Measurements from ENCODE around the gene ODC1. TPM values are rescaled to one million over a fixed set of nuclear protein-coding genes. Genes with fewer than 3 reads are reported as not detected.
"Not testable (repeated sequence)": the region's sequence is repeated elsewhere in the genome, so short reads cannot be mapped to it uniquely, and the experiment has no call there.

The ODC1 gene
- total RNA-seq, 3 donors from 2014 or later = 581 to 619 (median 602) TPM

DNA sequence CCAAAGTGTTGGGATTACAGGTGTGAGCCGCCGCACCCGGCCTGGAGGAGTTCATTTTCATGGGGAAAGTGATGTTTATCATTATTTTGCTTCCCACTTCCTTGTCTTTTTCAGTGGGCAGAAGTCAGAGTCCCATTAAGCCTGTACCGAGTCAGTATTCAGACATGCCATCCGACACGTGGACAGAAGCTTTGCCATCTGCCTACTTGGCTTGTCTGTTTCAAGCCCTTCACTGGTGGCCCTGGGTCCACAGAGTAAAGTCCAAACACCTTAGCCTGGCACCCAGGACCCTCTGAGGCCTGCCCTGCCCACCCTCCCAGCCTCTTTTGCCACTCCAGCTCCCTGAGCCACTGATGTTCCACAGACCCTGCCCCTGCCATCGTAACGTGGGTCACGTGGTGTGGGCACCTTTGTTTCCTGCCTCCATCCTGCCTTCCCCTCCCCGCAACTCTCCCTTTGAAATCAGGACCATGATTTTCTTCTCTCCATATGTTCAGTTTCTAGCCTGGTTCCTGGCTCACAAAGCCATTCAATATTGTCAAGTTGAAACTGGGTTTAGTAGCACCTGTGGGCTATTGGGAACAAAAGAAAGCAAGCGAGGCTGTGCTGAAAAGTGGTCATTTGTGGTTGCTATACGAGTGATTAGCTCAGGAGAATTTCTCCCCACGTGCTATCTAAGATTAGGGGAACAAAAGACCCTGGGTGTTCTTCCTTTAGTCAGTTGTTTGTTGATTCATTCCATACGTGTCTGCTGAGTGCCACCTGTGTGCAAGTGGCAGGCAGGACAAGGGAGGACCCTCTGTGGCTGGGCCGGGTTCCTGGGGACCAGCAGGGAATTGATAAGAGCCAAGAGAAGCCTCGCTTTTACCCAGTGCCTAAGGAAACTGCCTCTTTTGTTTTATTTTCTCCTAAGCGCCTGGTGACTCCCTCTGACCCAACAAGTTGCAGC lies 5.1 kb upstream of the ODC1 start:
- Mint-ChIP-seq H3K27me3 (ENCODE audit: low read depth) (no peaks in the 10 kb centered on the region), H3K4me1 (ENCODE audit: low read depth) (peaks cover 11% of the 10 kb centered on the region), H3K9me3 (no peaks in the 10 kb centered on the region), H3K36me3 (ENCODE audit: insufficient read depth) (no peaks in the 10 kb centered on the region), H3K4me3 (no peak overlapping the region)
- ATAC-seq = no peak
- no peak for DNase-seq

- no peak for DNase-seq
- Mint-ChIP-seq H3K27me3 (ENCODE audit: low read depth) (no peaks in the 10 kb centered on the region), H3K9me3 (no peaks in the 10 kb centered on the region), H3K4me3 (no peak overlapping the region), H3K4me1 (ENCODE audit: low read depth) (peaks cover 14% of the 10 kb centered on the region), H3K36me3 (ENCODE audit: insufficient read depth) (peaks cover 2% of the 10 kb centered on the region)
- no peak for ATAC-seq
Measured at GRCh38 chr2:10452312-10452711, 4.2 kb upstream of the ODC1 start.

- Mint-ChIP-seq H3K4me1 (ENCODE audit: low read depth) (peaks cover 15% of the 10 kb centered on the region), H3K9me3 (no peaks in the 10 kb centered on the region), H3K4me3 (no peak overlapping the region), H3K36me3 (ENCODE audit: insufficient read depth) (peaks cover 4% of the 10 kb centered on the region), H3K27me3 (ENCODE audit: low read depth) (no peaks in the 10 kb centered on the region)
- ATAC-seq (no peak), DNase-seq (no peak)
Measured at GRCh38 chr2:10451819-10452218, 3.7 kb upstream of the ODC1 start.

DNA sequence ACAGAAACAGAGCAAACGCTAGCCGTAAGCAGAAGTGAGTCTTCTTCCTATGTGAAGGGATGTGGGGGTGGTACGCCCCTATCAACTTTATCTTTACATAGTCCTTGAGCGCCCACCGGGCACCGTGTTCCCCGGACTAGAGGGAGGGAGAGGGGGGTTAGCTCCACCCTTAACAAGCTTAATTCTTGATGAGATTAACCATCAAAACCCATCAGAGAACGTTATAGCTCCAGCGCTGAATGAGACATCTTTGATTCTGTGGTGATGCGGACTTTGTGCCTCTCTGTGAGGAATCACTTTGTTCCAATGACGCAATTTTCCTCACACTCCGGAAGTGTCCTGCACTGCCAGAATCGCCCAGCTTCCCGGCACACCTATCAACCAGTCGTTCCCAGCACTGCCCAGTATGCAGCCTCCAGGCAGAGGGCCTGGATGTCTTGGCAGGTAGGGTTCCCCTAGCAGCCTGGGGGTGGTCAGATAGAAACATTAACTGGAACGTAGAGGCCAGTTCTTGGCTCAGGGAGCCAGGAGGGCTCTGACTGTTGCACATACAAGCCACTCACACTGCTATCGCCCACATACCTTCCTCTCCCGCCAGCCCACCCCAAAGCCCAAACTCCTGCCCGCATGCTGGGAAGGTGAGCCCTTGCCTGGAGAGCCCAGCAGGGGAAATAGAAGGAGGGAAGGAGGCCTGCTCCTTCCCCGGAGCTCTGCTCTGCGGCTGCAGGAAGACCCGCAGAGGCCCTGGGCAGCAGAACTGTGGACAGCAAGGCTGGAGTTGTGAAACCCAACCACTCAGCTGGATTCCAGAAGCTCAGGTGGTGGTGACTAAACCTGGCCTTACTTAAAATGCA lies 1.9 kb upstream of the ODC1 start:
- DNase-seq (no peak), ATAC-seq (no peak)
- peaks cover 6% of the 10 kb centered on the region for H3K36me3 Mint-ChIP-seq (ENCODE audit: insufficient read depth)
- H3K27me3 Mint-ChIP-seq (ENCODE audit: low read depth) = no peaks in the 10 kb centered on the region
- H3K9me3 Mint-ChIP-seq = no peaks in the 10 kb centered on the region
- H3K4me1 Mint-ChIP-seq (ENCODE audit: low read depth) = peaks cover 26% of the 10 kb centered on the region
- peak overlapping the region; percentile 82 for H3K4me3 Mint-ChIP-seq

DNA sequence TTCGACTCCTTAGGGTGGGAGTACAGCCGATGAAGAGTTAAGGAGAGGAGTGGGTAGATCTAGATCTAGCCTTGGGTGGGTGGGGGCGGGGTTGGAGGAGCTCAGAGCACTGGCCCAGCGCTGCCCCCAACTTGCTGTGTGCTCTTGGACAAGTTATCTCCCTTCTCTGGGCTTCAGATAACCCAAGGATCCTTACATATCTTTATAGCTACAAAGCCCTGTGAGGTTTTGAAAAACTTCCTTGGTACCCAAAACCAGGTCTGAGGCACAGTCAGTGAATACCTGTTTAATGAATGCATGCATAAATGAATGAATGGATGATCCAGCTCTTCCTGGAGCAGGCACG lies 1.3 kb upstream of the ODC1 start:
- DNase-seq (no peak), ATAC-seq (no peak)
- peaks cover 32% of the 10 kb centered on the region for H3K4me1 Mint-ChIP-seq (ENCODE audit: low read depth)
- H3K36me3 Mint-ChIP-seq (ENCODE audit: insufficient read depth) = peaks cover 12% of the 10 kb centered on the region
- H3K27me3 Mint-ChIP-seq (ENCODE audit: low read depth) = no peaks in the 10 kb centered on the region
- H3K4me3 Mint-ChIP-seq = peak overlapping the region; percentile 82
- no peaks in the 10 kb centered on the region for H3K9me3 Mint-ChIP-seq

GRCh38 chr2:10448576-10449485 lies 704 bp upstream of the ODC1 start:
- DNase-seq = peak; percentile 94
- Mint-ChIP-seq H3K9me3 (no peaks in the 10 kb centered on the region), H3K27me3 (ENCODE audit: low read depth) (no peaks in the 10 kb centered on the region), H3K4me1 (ENCODE audit: low read depth) (peaks cover 37% of the 10 kb centered on the region), H3K4me3 (peak overlapping the region; percentile 82), H3K36me3 (ENCODE audit: insufficient read depth) (peaks cover 19% of the 10 kb centered on the region)
- ATAC-seq = peak; percentile 65 to 68

DNA sequence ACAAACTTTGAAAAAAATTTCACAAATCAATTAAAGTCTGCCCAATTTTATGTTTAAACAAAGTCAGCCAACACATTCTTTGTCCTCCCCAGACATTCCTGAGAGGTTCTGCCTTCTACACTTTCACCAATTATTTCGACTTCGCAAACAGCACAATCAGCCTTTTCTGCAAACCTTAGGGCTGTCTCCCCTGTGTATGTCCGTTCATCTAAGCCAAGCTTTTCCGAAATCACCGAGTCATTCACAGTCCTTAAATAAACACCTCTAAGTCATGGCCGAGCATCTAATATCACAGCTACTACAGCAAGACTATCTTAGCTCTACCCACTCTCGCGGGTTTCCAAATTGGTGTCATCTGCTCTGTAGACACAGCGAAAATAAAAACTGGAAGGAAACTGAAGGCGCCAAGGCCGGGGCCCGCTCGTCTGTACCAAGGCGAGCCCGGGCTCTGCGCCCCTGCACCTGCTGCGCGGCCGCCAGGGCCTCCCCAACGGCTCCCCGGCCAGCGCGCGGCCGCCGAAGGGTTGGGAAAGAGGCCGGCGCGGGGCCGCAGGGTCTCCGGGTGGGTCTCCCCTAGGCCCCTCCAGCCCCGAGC lies 730 bp downstream of the ODC1 start:
- DNase-seq (no peak), ATAC-seq (peak; percentile 15 to 16)
- H3K4me3 Mint-ChIP-seq = peak overlapping the region; percentile 97
- no peaks in the 10 kb centered on the region for H3K9me3 Mint-ChIP-seq
- H3K36me3 Mint-ChIP-seq (ENCODE audit: insufficient read depth) = peaks cover 29% of the 10 kb centered on the region
- peaks cover 43% of the 10 kb centered on the region for H3K4me1 Mint-ChIP-seq (ENCODE audit: low read depth)
- H3K27me3 Mint-ChIP-seq (ENCODE audit: low read depth) = no peaks in the 10 kb centered on the region

- H3K4me1 Mint-ChIP-seq (ENCODE audit: low read depth) = peaks cover 51% of the 10 kb centered on the region
- ATAC-seq (no peak), DNase-seq (no peak)
- peak overlapping the region; percentile 97 for H3K4me3 Mint-ChIP-seq
- H3K27me3 Mint-ChIP-seq (ENCODE audit: low read depth) = no peaks in the 10 kb centered on the region
- H3K9me3 Mint-ChIP-seq = no peaks in the 10 kb centered on the region
- H3K36me3 Mint-ChIP-seq (ENCODE audit: insufficient read depth) = peaks cover 37% of the 10 kb centered on the region
Measured at GRCh38 chr2:10446631-10447030, 1.5 kb downstream of the ODC1 start.

DNA sequence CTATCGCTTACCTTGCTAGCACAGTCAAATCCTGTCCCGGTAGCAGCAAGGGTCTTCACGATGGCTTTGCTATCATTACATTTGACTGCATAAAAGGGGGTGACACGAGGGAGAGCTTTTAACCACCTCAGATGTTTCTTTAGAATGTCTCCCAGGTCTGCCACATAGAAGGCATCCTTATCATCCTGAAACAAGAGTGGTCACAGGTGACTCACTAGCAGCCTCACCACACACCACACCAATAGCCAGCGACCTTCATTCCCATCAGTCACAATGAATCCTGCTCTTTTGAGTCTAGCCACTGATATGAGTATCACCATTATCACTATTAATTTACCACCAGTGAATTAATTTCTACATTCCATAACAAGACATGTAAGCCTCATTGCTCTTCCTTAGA lies 3.7 kb downstream of the ODC1 start:
- peak overlapping the region; percentile 97 for H3K4me3 Mint-ChIP-seq
- H3K36me3 Mint-ChIP-seq (ENCODE audit: insufficient read depth) = peaks cover 56% of the 10 kb centered on the region
- ATAC-seq (peak; percentile 21 to 23), DNase-seq (no peak)
- H3K4me1 Mint-ChIP-seq (ENCODE audit: low read depth) = peaks cover 48% of the 10 kb centered on the region
- H3K9me3 Mint-ChIP-seq = no peaks in the 10 kb centered on the region
- no peaks in the 10 kb centered on the region for H3K27me3 Mint-ChIP-seq (ENCODE audit: low read depth)

DNA sequence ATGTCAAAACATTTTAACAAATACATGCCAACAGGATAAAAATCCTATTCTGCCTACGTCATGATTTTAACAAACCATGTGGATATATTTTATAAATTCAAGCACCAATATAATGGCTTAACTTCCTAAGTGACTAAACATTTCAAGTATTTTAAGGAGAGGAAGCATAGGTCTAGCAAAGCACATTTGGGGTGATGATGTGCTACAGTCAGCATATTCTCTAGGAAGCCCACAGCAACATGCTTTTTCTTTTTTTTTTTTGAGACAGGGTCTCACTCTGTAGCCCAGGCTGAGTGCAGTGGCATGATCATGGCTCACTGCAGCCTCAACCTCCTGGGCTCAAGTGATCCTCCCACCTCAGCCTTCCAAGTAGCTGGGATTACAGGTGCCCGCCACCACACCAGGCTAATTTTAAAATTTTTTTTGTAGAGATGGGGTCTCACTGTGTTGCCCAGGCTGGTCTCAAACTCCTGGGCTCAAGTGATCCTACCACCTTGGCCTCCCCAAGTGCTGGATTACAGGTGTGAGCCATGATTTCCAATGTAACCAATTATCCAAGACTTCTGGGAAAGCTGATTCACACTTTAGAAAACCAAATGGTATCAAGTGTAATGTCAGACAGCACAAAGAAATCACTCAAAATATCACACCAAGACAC lies 5.5 kb downstream of the ODC1 start:
- not testable (repeated sequence) for H3K4me3 Mint-ChIP-seq; H3K9me3 Mint-ChIP-seq; DNase-seq; ATAC-seq; H3K27me3 Mint-ChIP-seq (ENCODE audit: low read depth)
- Mint-ChIP-seq H3K4me1 (ENCODE audit: low read depth) (peaks cover 45% of the 10 kb centered on the region), H3K36me3 (ENCODE audit: insufficient read depth) (peaks cover 60% of the 10 kb centered on the region)

GRCh38 chr2:10441948-10442347 lies 6.2 kb downstream of the ODC1 start:
- Mint-ChIP-seq H3K36me3 (ENCODE audit: insufficient read depth) (peaks cover 57% of the 10 kb centered on the region), H3K4me1 (ENCODE audit: low read depth) (peaks cover 41% of the 10 kb centered on the region), H3K9me3 (no peaks in the 10 kb centered on the region), H3K27me3 (ENCODE audit: low read depth) (no peaks in the 10 kb centered on the region), H3K4me3 (no peak overlapping the region)
- no peak for DNase-seq
- ATAC-seq = peak; percentile 13 to 22

DNA sequence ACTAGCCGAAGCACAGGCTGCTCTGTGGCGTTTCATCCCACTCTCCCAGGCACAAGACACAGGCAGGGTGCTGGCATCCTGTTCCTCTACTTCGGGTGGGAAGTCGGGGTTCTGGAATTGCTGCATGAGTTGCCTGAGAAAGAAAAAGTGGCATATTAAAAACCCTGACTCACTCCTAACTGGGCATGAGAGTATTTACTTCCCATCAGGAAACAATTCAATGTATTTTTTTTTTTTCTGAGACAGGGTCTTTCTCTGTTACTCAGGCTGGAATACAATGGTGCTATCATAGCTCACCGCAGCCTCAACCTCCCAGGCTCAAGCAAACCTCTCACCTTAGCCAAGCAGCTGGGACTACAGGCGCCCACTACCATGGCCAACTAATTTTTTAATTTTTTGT lies 7.4 kb downstream of the ODC1 start:
- H3K4me3 Mint-ChIP-seq = no peak overlapping the region
- no peak for DNase-seq
- H3K36me3 Mint-ChIP-seq (ENCODE audit: insufficient read depth) = peaks cover 57% of the 10 kb centered on the region
- no peaks in the 10 kb centered on the region for H3K27me3 Mint-ChIP-seq (ENCODE audit: low read depth)
- no peak for ATAC-seq
- H3K9me3 Mint-ChIP-seq = no peaks in the 10 kb centered on the region
- peaks cover 36% of the 10 kb centered on the region for H3K4me1 Mint-ChIP-seq (ENCODE audit: low read depth)

DNA sequence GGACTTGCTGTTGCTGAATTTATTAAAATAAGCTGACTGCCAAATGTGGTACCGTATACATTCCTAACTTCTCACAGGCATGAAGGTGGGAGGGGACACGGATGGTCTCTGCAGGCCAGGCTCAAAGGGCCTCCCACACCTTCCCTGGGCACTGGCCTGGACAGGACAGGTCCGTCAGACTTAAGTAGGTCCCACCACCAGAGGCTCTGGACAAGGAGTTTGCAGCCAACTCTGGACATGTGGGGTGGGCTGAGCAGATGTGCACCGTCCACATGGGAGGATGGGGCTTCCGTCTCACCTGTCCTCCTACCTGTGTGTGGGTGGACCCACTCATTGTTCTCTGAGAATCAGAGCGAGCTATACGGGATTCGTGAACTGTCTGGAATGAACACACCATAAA lies 8.2 kb downstream of the ODC1 start:
- no peak for DNase-seq
- no peaks in the 10 kb centered on the region for H3K9me3 Mint-ChIP-seq
- H3K4me1 Mint-ChIP-seq (ENCODE audit: low read depth) = peaks cover 30% of the 10 kb centered on the region
- no peaks in the 10 kb centered on the region for H3K27me3 Mint-ChIP-seq (ENCODE audit: low read depth)
- H3K4me3 Mint-ChIP-seq = no peak overlapping the region
- ATAC-seq = no peak
- peaks cover 53% of the 10 kb centered on the region for H3K36me3 Mint-ChIP-seq (ENCODE audit: insufficient read depth)
